Measurements from ENCODE around the gene LRP8.

DNA sequence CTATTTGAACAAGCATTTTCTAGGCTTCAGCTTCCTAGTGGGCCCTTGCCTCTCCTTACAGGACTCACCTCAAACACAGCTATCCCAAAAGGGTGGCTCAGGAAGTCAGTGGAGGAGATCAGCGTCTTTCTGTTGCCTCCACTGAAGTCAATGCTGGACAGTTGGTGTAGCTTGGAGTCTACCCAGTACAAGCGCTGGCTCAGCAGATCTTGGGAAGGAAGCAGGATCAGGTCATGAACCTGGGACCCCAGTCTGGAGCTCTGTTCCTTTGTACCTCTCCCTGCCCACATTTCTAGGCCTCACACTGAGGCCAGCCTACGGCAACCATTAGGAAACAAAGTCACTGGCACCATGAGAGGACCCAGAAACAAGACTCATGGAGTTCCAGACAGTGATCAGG is 65.9 kb downstream of the LRP8 start:
- TF ChIP-seq, protein P1, sequence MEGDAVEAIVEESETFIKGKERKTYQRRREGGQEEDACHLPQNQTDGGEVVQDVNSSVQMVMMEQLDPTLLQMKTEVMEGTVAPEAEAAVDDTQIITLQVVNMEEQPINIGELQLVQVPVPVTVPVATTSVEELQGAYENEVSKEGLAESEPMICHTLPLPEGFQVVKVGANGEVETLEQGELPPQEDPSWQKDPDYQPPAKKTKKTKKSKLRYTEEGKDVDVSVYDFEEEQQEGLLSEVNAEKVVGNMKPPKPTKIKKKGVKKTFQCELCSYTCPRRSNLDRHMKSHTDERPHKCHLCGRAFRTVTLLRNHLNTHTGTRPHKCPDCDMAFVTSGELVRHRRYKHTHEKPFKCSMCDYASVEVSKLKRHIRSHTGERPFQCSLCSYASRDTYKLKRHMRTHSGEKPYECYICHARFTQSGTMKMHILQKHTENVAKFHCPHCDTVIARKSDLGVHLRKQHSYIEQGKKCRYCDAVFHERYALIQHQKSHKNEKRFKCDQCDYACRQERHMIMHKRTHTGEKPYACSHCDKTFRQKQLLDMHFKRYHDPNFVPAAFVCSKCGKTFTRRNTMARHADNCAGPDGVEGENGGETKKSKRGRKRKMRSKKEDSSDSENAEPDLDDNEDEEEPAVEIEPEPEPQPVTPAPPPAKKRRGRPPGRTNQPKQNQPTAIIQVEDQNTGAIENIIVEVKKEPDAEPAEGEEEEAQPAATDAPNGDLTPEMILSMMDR (IDR thresholded peaks at IDR 0.05 in 4 of 5, conservative IDR thresholded peaks at IDR 0.05 in 1 of 5), result no peak
- TF ChIP-seq POLR2A (IDR thresholded peaks at IDR 0.05), result no peak
